H1 (cell line): Measurements from ENCODE around the gene OXTR. TPM values are rescaled to one million over a fixed set of nuclear protein-coding genes. Genes with fewer than 3 reads are reported as not detected.

Experiments used
- CTCF ChIA-PET: fragments of 300-600 bp; sonication (Branson Sonifier 250); formaldehyde crosslinking; loops from one replicate; lab custom pipeline; 2021; ENCODE audit not compliant: partially characterized antibody; lab: Charles Lee
- POLR2A ChIA-PET: fragments of 300-600 bp; sonication (Branson Sonifier 250); formaldehyde crosslinking; loops from one replicate; lab custom pipeline; 2021; ENCODE audit warnings: inconsistent platforms; ENCODE audit not compliant: partially characterized antibody; lab: Charles Lee
- DNase-seq, 2 experiments: peaks; one replicate each; pipeline versions ENCODE4 v3.0.0 to v3.0.0-alpha.2; 2010 to 2022; ENCODE audit warnings: low spot score in 2 of 2, low read depth in 1 of 2, mixed read lengths in 1 of 2
- FAIRE-seq: peaks from 2 replicates; lab custom pipeline; 2011; peaks lifted over from hg19 to GRCh38; lab: Jason Lieb, UNC
- H2AFZ ChIP-seq: 2 replicates; pipeline ENCODE4 v1.8.1; 2012; ENCODE audit warnings: low read length, inconsistent platforms
- H2AK5ac ChIP-seq: 2 replicates; pipeline ENCODE4 v1.6.1; 2013; ENCODE audit warnings: low read depth, low read length
- H2BK120ac ChIP-seq: replicated peaks from 2 replicates; pipeline ENCODE3; 2013; ENCODE audit warnings: low read depth, low read length, inconsistent platforms
- H2BK12ac ChIP-seq: 2 replicates; pipeline ENCODE4 v1.6.1; 2013; ENCODE audit warnings: low read depth, low read length
- H2BK15ac ChIP-seq: 2 replicates; pipeline ENCODE4 v1.6.1; 2013; ENCODE audit warnings: low read length
- H2BK20ac ChIP-seq: 2 replicates; pipeline ENCODE4 v1.6.1; 2013; ENCODE audit warnings: low read length
- H2BK5ac ChIP-seq: 2 replicates; pipeline ENCODE4 v1.6.1; 2013; ENCODE audit warnings: low read depth, low read length
- H3K14ac ChIP-seq: 2 replicates; pipeline ENCODE4 v1.6.1; 2013; ENCODE audit warnings: inconsistent platforms; ENCODE audit not compliant: insufficient read length
- H3K18ac ChIP-seq: 2 replicates; pipeline ENCODE4 v1.6.1; 2013; ENCODE audit warnings: low read length; ENCODE audit errors: extremely low read depth
- H3K23ac ChIP-seq: 2 replicates; pipeline ENCODE4 v1.6.1; 2013; ENCODE audit warnings: inconsistent platforms; ENCODE audit not compliant: insufficient read length
- H3K23me2 ChIP-seq: 2 replicates; pipeline ENCODE4 v1.6.1; 2013; ENCODE audit warnings: low read depth, low read length
- H3K27ac ChIP-seq: 2 replicates; pipeline ENCODE4 v1.6.1; 2011; ENCODE audit warnings: low read depth, low read length, inconsistent platforms
- H3K27me3 ChIP-seq, 4 experiments: replicated peaks in 1 of 4; 1 replicate in 1 of 4; 2 replicates in 3 of 4; pipeline versions ENCODE4 v1.6.1 to v1.8.1; 2011 to 2013; ENCODE audit warnings: low read length in 3 of 4, mild to moderate bottlenecking in 3 of 4, inconsistent platforms in 2 of 4, mixed read lengths in 2 of 4, moderate library complexity in 1 of 4; ENCODE audit not compliant: control insufficient read depth in 3 of 4, insufficient read depth in 3 of 4; ENCODE audit errors: extremely low read depth in 1 of 4
- H3K36me3 ChIP-seq, 4 experiments: 2 replicates each; pipeline versions ENCODE4 v1.6.1 to v1.8.1; 2011 to 2013; ENCODE audit warnings: mild to moderate bottlenecking in 4 of 4, low read length in 3 of 4, moderate library complexity in 2 of 4, control low read depth in 1 of 4, inconsistent platforms in 1 of 4; ENCODE audit not compliant: insufficient read depth in 4 of 4, control insufficient read depth in 2 of 4
- H3K4ac ChIP-seq: replicated peaks from 2 replicates; pipeline ENCODE3; 2013; ENCODE audit warnings: low read length, low read depth, mixed read lengths, inconsistent platforms; ENCODE audit not compliant: insufficient read length
- H3K4me1 ChIP-seq, 4 experiments: replicated peaks in 1 of 4; 1 replicate in 1 of 4; 2 replicates in 3 of 4; pipeline versions ENCODE4 v1.6.1 to v1.8.1; 2011 to 2013; ENCODE audit warnings: low read length in 3 of 4, inconsistent platforms in 2 of 4, mixed read lengths in 1 of 4; ENCODE audit not compliant: insufficient read depth in 4 of 4, control insufficient read depth in 3 of 4
- H3K4me2 ChIP-seq, 2 experiments: 2 replicates each; pipeline versions ENCODE4 v1.6.1 to v1.8.1; 2011 to 2013; ENCODE audit warnings: low read depth in 2 of 2, low read length in 2 of 2, control low read depth in 1 of 2, inconsistent platforms in 1 of 2, mild to moderate bottlenecking in 1 of 2; ENCODE audit not compliant: insufficient read depth in 1 of 2
- H3K4me3 ChIP-seq, 4 experiments: fragments of 200-600, 300-600 bp in 1 of 4; sonication (generic), shearing (Covaris generic), sonication (Bioruptor Twin) in 1 of 4; 2 replicates each; pipeline versions ENCODE4 v1.5.1 to v1.8.1; 2011 to 2016; ENCODE audit warnings: low read length in 4 of 4, low read depth in 3 of 4, control low read depth in 2 of 4, inconsistent platforms in 2 of 4, mild to moderate bottlenecking in 2 of 4, mixed read lengths in 1 of 4, moderate library complexity in 1 of 4; ENCODE audit not compliant: insufficient read depth in 2 of 4; ENCODE audit errors: extremely low read depth in 1 of 4
- H3K56ac ChIP-seq: replicated peaks from 2 replicates; pipeline ENCODE3; 2013; ENCODE audit warnings: low read depth, mild to moderate bottlenecking, mixed read lengths, low read length, inconsistent platforms; ENCODE audit not compliant: insufficient read length
- H3K79me1 ChIP-seq: 2 replicates; pipeline ENCODE4 v1.6.1; 2013; ENCODE audit warnings: low read depth, low read length, control low read depth
- H3K79me2 ChIP-seq, 2 experiments: 2 replicates each; pipeline versions ENCODE4 v1.6.1 to v1.8.1; 2012 to 2013; ENCODE audit warnings: low read length in 2 of 2, mild to moderate bottlenecking in 2 of 2, inconsistent platforms in 1 of 2; ENCODE audit not compliant: insufficient read depth in 2 of 2, control insufficient read depth in 1 of 2
- H3K9ac ChIP-seq, 4 experiments: replicated peaks in 1 of 4; 1 replicate in 1 of 4; 2 replicates in 3 of 4; pipeline versions ENCODE4 v1.6.1 to v1.8.1; 2011 to 2013; ENCODE audit warnings: low read depth in 3 of 4, low read length in 3 of 4, control low read depth in 2 of 4, mild to moderate bottlenecking in 2 of 4, moderate library complexity in 2 of 4, inconsistent platforms in 1 of 4; ENCODE audit errors: extremely low read depth in 1 of 4
- H3K9me3 ChIP-seq, 2 experiments: 2 replicates each; pipeline versions ENCODE4 v1.6.1 to v1.8.1; 2012 to 2013; ENCODE audit warnings: mild to moderate bottlenecking in 2 of 2, moderate library complexity in 2 of 2, control low read depth in 1 of 2, inconsistent platforms in 1 of 2, low read depth in 1 of 2, low read length in 1 of 2, mixed read lengths in 1 of 2; ENCODE audit not compliant: insufficient read depth in 2 of 2
- H4K20me1 ChIP-seq, 2 experiments: replicated peaks in 1 of 2; 2 replicates each; pipeline versions ENCODE3 to v1.8.1; 2011 to 2013; ENCODE audit warnings: inconsistent platforms in 2 of 2, low read length in 2 of 2, mild to moderate bottlenecking in 1 of 2; ENCODE audit not compliant: insufficient read depth in 2 of 2, control insufficient read depth in 1 of 2
- H4K5ac ChIP-seq: 2 replicates; pipeline ENCODE4 v1.6.1; 2013; ENCODE audit warnings: low read length, low read depth, mixed read lengths, inconsistent platforms; ENCODE audit not compliant: insufficient read length
- H4K8ac ChIP-seq: 2 replicates; pipeline ENCODE4 v1.8.0; 2013; ENCODE audit warnings: mild to moderate bottlenecking, moderate library complexity, low read length, inconsistent platforms; ENCODE audit not compliant: insufficient read depth; ENCODE audit errors: extremely low read depth
- H4K91ac ChIP-seq: replicated peaks from 2 replicates; pipeline ENCODE3; 2013; ENCODE audit warnings: low read length, mixed read lengths, inconsistent platforms; ENCODE audit not compliant: insufficient read length
- BRCA1 ChIP-seq: IDR thresholded peaks from 2 replicates; pipeline ENCODE4 v1.6.1; 2012; ENCODE audit warnings: low read depth, low read length, improper control_type of control experiment
- CEBPB ChIP-seq: IDR thresholded peaks from 2 replicates; pipeline ENCODE4 v1.6.1; 2012; ENCODE audit warnings: low read depth, low read length
- FOSL1 ChIP-seq: IDR thresholded peaks from 2 replicates; pipeline ENCODE4 v1.6.1; 2011; ENCODE audit warnings: mild to moderate bottlenecking, low read depth, low read length, moderate library complexity; ENCODE audit not compliant: insufficient read depth
- USF2 ChIP-seq: IDR thresholded peaks from 2 replicates; pipeline ENCODE4 v1.6.1; 2011; ENCODE audit warnings: low read length, improper control_type of control experiment
- WGBS, 2 experiments: shearing (Covaris generic) in 1 of 2; methylation state at CpG; one replicate each; pipeline versions ENCODE4 v1.1.6 to v1.1.7; 2013 to 2015; ENCODE audit warnings: low lambda C conversion rate in 2 of 2, mixed read lengths in 2 of 2, inconsistent platforms in 1 of 2, low coverage in 1 of 2, missing lambda C conversion rate in 1 of 2; ENCODE audit not compliant: insufficient replicate concordance in 2 of 2, insufficient coverage in 1 of 2, insufficient read length in 1 of 2; ENCODE audit errors: extremely low coverage in 1 of 2, missing lambda C conversion rate in 1 of 2; 5-methylcytosine and 5-hydroxymethylcytosine counted together
- polyA plus RNA-seq, 7 experiments: library from polyadenylated mRNA; depleted of rRNA in 3 of 7; stranded (reverse) in 5 of 7; unstranded in 2 of 7; fragments of >200 nt in 5 of 7; fragments of 200-250 nt in 2 of 7; gene quantifications; 1 replicate in 5 of 7; 2 replicates in 1 of 7; 4 replicates in 1 of 7; pipeline versions ENCODE4 v1.2.1 to v1.2.3, GENCODE V29; 2011 to 2013; ENCODE audit warnings: missing spikeins in 2 of 7, mixed read lengths in 2 of 7
- total RNA-seq: library from RNA; stranded (reverse); fragmentation: NEBNext Ultra II Directional; extraction: Animal tissue kit (Norgen Biotek cat#: 25700); gene quantifications from 2 replicates; pipeline ENCODE4 v1.2.1, GENCODE V29; 2021

Gene OXTR
- total and polyA plus RNA-seq, 2 of the 8 experiments (the other 6 are each of a cell fraction or from before 2014, with no cell fraction given): 0.77 to 2.3 TPM

GRCh38 chr3:8778475-8778874 lies 9.1 kb upstream of the OXTR start:
- Histone ChIP-seq H3K9me3 (no peaks in the 10 kb centered on the region), H3K9ac (no peak overlapping the region), H3K56ac (no peak overlapping the region), H2BK120ac (no peak overlapping the region), H2BK15ac (no peak overlapping the region), H4K20me1 (peaks cover 0 to 1% of the 10 kb centered on the region in 2 experiments), H3K18ac (no peak overlapping the region), H3K23me2 (no peaks in the 10 kb centered on the region), H3K23ac (no peak overlapping the region), H2BK20ac (no peak overlapping the region), H4K5ac (no peak overlapping the region), H3K27ac (no peak overlapping the region), H3K4me3 (no peak overlapping the region), H3K79me1 (no peaks in the 10 kb centered on the region; the same call in 1 of the 2 replicates), H4K8ac (no peak overlapping the region), H3K4me2 (no peak overlapping the region), H2AK5ac (no peak overlapping the region), H3K36me3 (no peaks in the 10 kb centered on the region), H3K79me2 (no peaks in the 10 kb centered on the region), H2BK5ac (no peak overlapping the region), H3K4ac (no peak overlapping the region), H3K4me1 (peaks cover 0 to 4% (median 0%) of the 10 kb centered on the region in 4 experiments; a peak in 1 of 7 replicates), H2AFZ (no peak overlapping the region), H2BK12ac (no peak overlapping the region), H3K27me3 (peaks cover 0 to 1% (median 0%) of the 10 kb centered on the region in 4 experiments; a peak in 1 of 7 replicates), H4K91ac (no peak overlapping the region), H3K14ac (no peak overlapping the region)
- TF ChIP-seq CEBPB (no peak), USF2 (no peak), BRCA1 (no peak), FOSL1 (no peak)
- CTCF ChIA-PET: interaction anchor here (0.9 to 1.8 kb wide), 5 partner anchors 9 to 115 kb away, joined by 3 to 8 read pairs (median 7); partner anchors contain the start of gene OXTR
- FAIRE-seq (no peak), DNase-seq (peak in 1 of 2 experiments; percentile 20)
- POLR2A ChIA-PET: no interaction called here
- 84% methylated on average over 5 of the region's 5 CpGs; no CpG with 5 or more reads in 1 of the 2 experiments for WGBS, 2 experiments
